Stimulated activated effector memory CD8-positive, alpha-beta T cell treated with anti-CD3 and anti-CD28 coated beads, Interleukin-12 subunit alpha, Interleukin-12 subunit beta, amount 100 ng/mL, for 72 hours (primary cell): ENCODE data around the gene TRIM7.
"Not testable (repeated sequence)": the region's sequence is repeated elsewhere in the genome, so short reads cannot be mapped to it uniquely, and the experiment has no call there.

ENCODE experiments used
- ATAC-seq: fragments of 150-1000 bp; cut with Tn5 transposase; 2 replicates; pipeline ENCODE4 v1.10.0; 2021
- DNase-seq, 2 donors: peaks; one replicate each; pipeline ENCODE4 v3.0.0; 2021 to 2022; ENCODE audit warnings: low spot score in 2 of 2
- H3K27ac Mint-ChIP-seq: one replicate; pipeline ENCODE4 v1.8.0; 2022; ENCODE audit warnings: mild to moderate bottlenecking, mixed read lengths
- H3K36me3 Mint-ChIP-seq: one replicate; pipeline ENCODE4 v1.8.0; 2022; ENCODE audit warnings: mild to moderate bottlenecking, mixed read lengths
- H3K4me1 Mint-ChIP-seq: one replicate; pipeline ENCODE4 v1.8.0; 2022; ENCODE audit warnings: mixed read lengths
- H3K4me3 Mint-ChIP-seq: one replicate; pipeline ENCODE4 v1.8.0; 2022; ENCODE audit warnings: mild to moderate bottlenecking, mixed read lengths
- H3K9me3 Mint-ChIP-seq: one replicate; pipeline ENCODE4 v1.8.0; 2022; ENCODE audit warnings: mixed read lengths

The TRIM7 gene

DNA sequence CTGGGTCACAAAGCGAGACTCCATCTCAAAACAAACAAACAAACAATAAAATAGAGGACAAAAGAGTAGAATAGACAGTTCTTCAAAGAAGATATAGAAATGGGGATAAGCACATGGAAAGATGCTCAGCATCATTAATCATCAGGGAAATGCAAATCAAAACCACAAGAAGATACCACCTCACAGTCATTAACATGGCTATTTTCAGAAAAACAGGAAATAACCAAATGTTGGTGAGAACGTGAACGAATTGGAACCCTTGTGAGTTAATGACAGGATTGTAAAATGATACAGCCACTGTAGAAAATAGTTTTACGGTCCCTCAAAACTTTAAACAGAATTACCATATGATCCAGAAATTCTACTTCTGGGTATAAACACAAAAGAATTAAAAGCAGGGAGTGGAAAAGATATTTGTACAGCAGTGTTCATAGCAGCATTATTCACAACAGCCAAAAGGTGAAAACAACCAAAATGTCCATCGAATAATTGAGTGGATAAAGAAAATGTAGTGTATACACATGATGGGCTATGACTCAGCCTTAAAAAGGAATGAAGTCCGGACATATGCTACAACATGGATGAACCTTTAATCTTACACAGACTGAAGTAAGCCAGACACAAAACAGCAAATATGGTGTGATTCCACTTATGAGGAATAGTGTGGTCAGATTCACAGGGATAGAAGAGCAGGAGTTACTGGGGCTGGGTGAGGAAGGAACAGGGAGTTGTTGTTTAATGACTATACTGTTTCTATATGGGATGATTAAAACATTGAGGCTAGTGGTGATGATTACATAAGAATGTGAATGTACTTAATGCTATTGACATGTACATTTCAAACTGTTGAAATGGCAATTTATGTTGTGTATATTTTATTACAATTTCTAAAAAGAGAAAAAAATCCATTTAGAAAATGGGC lies 37.9 kb downstream of the TRIM7 start:
- no peak for DNase-seq
- no peak for ATAC-seq
- H3K27ac Mint-ChIP-seq: no peak overlapping the region
- peaks cover 66% of the 10 kb centered on the region for H3K4me1 Mint-ChIP-seq
- no peak overlapping the region for H3K4me3 Mint-ChIP-seq
- H3K36me3 Mint-ChIP-seq: peaks cover 25% of the 10 kb centered on the region
- no peaks in the 10 kb centered on the region for H3K9me3 Mint-ChIP-seq

GRCh38 chr5:181164076-181164952 lies 40.7 kb downstream of the TRIM7 start:
- H3K36me3 Mint-ChIP-seq: peaks cover 25% of the 10 kb centered on the region
- no peak for ATAC-seq
- H3K4me3 Mint-ChIP-seq: peak overlapping the region; percentile 33

GRCh38 chr5:181163487-181164075 lies 41.4 kb downstream of the TRIM7 start:
- ATAC-seq: no peak
- Mint-ChIP-seq H3K9me3 (no peaks in the 10 kb centered on the region), H3K36me3 (peaks cover 23% of the 10 kb centered on the region), H3K27ac (peak overlapping the region; percentile 79), H3K4me3 (peak overlapping the region; percentile 26), H3K4me1 (peaks cover 70% of the 10 kb centered on the region)
- DNase-seq: no peak

More at GRCh38 chr5:181164076-181164952, 40.7 kb downstream of the TRIM7 start:
- H3K9me3 Mint-ChIP-seq: no peaks in the 10 kb centered on the region
- no peak for DNase-seq
- peak overlapping the region; percentile 79 for H3K27ac Mint-ChIP-seq
- peaks cover 74% of the 10 kb centered on the region for H3K4me1 Mint-ChIP-seq

DNA sequence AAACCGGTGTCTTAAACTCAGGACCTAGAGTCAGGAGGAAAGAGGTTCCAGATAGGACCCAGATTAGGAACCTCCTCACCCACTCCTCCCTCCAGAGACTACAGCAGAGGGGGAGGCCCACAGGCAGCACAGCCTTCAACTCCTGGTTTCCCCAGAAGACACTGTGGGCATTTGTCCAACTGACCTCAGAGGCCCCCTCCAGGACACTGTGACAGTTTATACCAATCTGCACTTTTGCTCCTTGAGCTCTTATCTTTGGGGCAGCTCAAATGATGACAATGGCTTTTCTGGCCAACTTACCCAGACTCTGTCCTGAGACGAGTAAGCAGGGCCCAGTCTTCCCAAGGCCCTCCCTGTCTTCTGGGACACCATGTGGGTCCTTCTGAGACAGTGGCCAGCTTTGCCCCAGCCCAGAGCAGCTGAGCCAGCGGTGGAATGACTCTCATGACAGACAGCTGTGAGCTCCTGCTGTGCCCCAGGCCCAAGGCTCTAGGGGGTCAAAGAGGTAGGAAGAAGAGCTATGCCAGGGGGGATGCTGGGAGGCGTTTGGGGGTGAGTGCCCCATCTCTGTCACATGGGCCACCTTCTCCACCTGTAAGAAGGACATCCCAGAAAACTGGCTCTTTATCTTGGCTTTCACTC lies 43.3 kb downstream of the TRIM7 start:
- Mint-ChIP-seq H3K4me3 (peak overlapping the region; percentile 58), H3K9me3 (no peaks in the 10 kb centered on the region), H3K27ac (peak overlapping the region; percentile 65), H3K4me1 (peaks cover 51% of the 10 kb centered on the region), H3K36me3 (peaks cover 23% of the 10 kb centered on the region)
- ATAC-seq: no peak
- DNase-seq: no peak

DNA sequence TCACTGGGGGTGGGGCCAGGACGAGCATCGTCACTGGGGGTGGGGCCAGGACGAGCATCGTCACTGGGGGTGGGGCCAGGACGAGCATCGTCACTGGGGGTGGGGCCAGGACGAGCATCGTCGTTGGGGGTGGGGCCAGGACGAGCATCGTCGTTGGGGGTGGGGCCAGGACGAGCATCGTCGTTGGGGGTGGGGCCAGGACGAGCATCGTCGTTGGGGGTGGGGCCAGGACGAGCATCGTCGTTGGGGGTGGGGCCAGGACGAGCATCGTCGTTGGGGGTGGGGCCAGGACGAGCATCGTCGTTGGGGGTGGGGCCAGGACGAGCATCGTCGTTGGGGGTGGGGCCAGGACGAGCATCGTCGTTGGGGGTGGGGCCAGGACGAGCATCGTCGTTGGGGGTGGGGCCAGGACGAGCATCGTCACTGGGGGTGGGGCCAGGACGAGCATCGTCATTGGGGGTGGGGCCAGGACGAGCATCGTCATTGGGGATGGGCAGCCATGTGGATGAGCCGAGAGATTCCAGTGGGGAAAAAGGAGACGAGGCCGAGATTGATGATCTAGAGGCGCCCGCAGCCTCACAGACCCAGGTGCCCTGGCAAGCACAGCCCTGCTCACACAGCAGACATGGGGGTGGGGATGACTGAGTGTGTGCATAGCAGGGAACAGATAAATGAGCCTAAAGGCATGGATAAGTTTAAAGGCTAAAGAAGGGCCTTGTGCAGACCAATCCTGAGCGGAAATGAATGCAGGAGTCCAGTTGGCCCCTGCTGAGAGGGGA lies 44.1 kb downstream of the TRIM7 start:
- H3K36me3 Mint-ChIP-seq: peaks cover 23% of the 10 kb centered on the region
- H3K9me3 Mint-ChIP-seq: not testable (repeated sequence)
- H3K4me1 Mint-ChIP-seq: peaks cover 43% of the 10 kb centered on the region
- DNase-seq: peak; percentile 41 to 87
- peak; percentile 43 for ATAC-seq
- H3K4me3 Mint-ChIP-seq: peak overlapping the region; percentile 66
- peak overlapping the region; percentile 86 for H3K27ac Mint-ChIP-seq

DNA sequence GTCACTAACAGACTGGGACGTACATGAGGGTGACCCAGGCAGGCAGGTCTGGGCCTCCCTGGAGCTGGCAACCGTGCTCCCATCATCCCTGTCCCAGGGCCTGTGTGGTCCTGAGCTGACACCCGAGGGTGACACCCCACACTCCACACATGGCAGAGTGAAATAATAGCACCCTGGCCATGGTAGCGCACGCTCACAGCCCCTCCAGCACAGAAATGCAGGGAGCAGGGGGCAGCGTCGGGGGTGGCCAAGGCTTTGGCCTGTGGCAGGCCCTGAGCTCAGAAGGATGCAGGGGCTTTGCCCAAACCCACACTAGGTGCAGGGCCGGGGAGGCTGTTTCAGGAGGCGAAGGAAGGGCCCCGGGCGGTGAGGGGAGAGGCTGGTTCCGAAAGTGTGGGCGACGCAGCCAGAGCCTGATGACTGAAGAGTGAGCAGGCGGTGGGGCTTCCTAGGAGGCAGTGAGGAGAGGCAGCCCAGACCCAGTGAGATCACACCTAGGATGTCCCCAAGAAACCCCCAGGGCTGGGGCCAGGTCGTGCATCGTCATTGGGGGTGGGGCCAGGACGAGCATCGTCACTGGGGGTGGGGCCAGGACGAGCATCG lies 44.7 kb downstream of the TRIM7 start:
- DNase-seq (peak; percentile 46 to 88), ATAC-seq (peak; percentile 96)
- H3K4me3 Mint-ChIP-seq: peak overlapping the region; percentile 66
- peak overlapping the region; percentile 86 for H3K27ac Mint-ChIP-seq
- H3K9me3 Mint-ChIP-seq: no peaks in the 10 kb centered on the region
- peaks cover 21% of the 10 kb centered on the region for H3K36me3 Mint-ChIP-seq
- H3K4me1 Mint-ChIP-seq: peaks cover 38% of the 10 kb centered on the region

DNA sequence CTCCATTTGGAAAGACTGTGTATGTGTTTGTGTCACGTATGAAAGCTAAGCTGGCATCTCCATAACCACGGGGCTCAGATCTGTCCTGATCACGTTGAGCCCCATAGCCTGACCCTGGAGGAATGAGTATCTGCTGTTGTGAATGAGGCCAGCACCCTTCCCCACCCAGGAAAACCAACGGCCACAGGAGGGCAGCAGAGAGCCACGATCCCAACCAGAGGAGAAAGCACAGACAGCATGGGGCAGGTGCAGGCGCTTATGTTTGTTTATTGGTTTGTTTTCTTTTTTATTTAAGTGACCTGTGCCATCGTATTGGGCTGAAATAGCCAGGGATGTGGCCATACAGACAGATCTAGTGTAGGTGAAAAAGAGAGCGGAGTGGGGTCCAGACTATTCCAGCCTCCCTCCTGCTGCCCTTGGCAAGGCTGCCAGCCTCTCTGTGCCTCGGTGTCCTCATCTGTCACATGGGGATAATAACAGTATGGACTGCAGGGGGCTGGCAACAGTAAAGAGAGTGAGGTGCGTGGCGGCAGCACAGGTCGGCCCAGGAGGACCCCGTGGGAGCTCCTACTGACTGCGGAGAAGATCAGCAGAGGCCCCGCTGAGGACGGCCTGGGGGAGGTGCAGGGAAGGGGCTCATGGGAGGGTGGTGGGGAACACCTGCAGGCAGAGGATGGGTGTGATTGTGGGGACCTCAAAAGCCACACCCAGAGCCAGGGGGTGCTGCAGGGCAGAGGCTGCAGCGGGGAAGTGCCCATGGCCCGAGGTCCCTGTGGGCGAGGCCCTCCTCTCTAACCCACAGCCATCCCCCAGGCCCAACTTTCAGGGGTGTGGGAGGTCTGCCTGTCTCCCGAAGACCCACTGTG lies 45.5 kb downstream of the TRIM7 start:
- Mint-ChIP-seq H3K27ac (peak overlapping the region; percentile 88), H3K4me3 (peak overlapping the region; percentile 66), H3K9me3 (no peaks in the 10 kb centered on the region), H3K4me1 (peaks cover 34% of the 10 kb centered on the region), H3K36me3 (peaks cover 13% of the 10 kb centered on the region)
- ATAC-seq: peak; percentile 79
- DNase-seq: peak; percentile 91 to 97

DNA sequence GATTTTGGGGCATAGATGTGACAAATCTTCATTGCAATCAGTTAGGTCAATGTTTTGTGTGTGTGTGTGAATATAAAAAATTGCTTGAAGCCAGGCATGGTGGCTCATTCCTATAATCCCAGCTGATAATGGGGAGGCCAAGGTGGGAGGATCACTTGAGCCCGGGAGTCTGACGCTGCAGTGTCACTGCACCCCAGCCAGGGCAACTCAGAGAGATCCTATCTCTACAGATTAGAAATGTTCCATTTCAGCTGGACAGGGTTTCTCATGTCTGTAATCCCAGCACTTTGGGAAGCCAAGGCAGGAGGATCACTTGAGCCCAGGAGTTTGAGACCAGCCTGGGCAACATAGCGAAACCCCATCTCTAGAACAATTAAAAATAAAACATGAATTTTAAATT lies 46.1 kb downstream of the TRIM7 start:
- no peak for DNase-seq
- ATAC-seq: no peak
- Mint-ChIP-seq H3K4me1 (peaks cover 34% of the 10 kb centered on the region), H3K4me3 (peak overlapping the region; percentile 66), H3K27ac (peak overlapping the region; percentile 88), H3K36me3 (peaks cover 7% of the 10 kb centered on the region), H3K9me3 (no peaks in the 10 kb centered on the region)

DNA sequence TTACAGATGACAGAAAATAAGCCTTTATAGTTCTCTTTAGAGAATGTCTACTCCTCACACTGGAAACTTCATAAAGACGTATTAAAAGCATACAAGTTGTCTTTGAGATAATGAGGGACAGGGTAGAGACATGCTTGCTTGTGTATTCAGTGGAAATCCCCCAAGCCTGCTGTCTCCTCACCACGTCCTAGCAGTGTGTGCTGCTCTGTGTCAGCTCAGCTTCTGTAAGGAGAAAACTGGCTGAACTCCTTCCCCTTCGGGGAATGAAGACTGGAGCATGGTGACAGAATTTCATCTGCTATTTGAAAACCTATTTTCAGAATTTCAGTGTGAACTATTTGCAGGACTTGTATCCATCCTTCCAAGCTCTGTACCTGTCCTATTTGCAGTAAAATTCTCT lies 48.2 kb downstream of the TRIM7 start:
- Mint-ChIP-seq H3K27ac (no peak overlapping the region), H3K9me3 (no peaks in the 10 kb centered on the region), H3K36me3 (peaks cover 4% of the 10 kb centered on the region), H3K4me3 (no peak overlapping the region), H3K4me1 (peaks cover 34% of the 10 kb centered on the region)
- DNase-seq (no peak), ATAC-seq (no peak)

DNA sequence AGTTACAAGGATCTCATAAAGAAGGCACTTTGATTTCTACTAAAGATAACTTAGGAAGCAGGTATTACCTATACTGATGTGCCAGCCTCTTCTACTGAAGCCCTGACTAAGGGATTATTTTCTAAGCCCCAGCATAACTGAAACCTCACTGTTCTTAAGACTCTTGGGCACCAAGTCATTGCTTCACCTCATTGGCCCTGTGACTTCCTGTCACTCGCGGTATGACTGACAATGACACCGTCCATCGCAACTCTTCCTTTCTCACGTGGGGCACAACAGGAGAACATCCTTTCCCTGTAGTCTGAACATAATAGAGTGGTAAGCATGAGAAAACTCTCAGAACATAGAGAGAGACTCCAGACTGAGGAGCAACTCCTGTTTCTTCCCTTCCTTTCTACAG lies 51.2 kb downstream of the TRIM7 start:
- Mint-ChIP-seq H3K4me1 (peaks cover 12% of the 10 kb centered on the region), H3K27ac (no peak overlapping the region), H3K36me3 (no peaks in the 10 kb centered on the region), H3K9me3 (no peaks in the 10 kb centered on the region), H3K4me3 (no peak overlapping the region)
- DNase-seq (no peak), ATAC-seq (peak; percentile 85)

DNA sequence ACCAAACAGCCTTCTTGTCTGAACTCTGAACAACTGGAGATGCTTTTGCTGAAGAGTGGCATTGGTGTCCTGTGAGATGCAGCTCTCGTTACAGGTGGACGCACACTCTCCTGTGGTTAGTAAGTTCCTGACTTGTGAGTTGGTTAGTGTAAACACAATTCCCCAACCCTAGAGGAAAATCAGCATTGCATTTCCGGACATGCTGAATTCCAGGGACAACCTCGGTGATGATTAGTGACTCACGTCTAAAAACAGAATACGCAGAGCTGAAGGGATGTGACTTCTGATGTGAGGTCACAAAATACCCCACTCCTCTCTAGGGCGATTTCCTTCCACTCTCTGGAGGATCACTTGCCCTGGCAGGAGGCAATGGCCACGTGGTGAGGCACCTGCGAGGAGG lies 52.6 kb downstream of the TRIM7 start:
- ATAC-seq (no peak), DNase-seq (no peak)
- Mint-ChIP-seq H3K27ac (no peak overlapping the region), H3K4me3 (no peak overlapping the region), H3K4me1 (peaks cover 12% of the 10 kb centered on the region), H3K36me3 (no peaks in the 10 kb centered on the region), H3K9me3 (no peaks in the 10 kb centered on the region)

DNA sequence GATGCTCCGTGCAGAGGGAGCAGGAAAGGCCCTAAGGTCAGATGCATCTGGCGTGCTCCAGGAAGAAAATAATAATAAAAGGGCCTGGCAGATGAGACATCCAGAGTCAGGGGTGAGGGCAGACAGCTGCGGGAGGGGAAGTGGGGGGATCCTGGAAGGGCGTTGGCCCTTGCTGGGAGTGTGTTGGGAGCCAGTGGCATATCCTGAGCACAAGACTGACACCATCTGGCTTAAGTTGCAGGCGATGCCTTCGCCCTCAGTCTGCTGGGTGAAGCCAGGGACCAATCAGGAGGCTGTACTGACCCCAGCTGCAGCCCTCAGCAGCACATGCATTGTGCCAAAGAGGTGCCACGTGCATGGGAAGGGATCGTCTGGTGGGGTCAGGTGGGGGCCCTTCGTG lies 53.9 kb downstream of the TRIM7 start:
- ATAC-seq (no peak), DNase-seq (no peak)
- Mint-ChIP-seq H3K27ac (no peak overlapping the region), H3K4me3 (no peak overlapping the region), H3K4me1 (peaks cover 12% of the 10 kb centered on the region), H3K9me3 (no peaks in the 10 kb centered on the region), H3K36me3 (no peaks in the 10 kb centered on the region)
